ENCODE measurements around the gene FIGNL2. TPM values are rescaled to one million over a fixed set of nuclear protein-coding genes. Genes with fewer than 3 reads are reported as not detected.
A peak's percentile ranks its signal among the peaks of the same experiment; 100 is the strongest.
"Not testable (repeated sequence)": the region's sequence is repeated elsewhere in the genome, so short reads cannot be mapped to it uniquely, and the experiment has no call there.

FIGNL2 gene
- total RNA-seq, 1 experiment from 2014 or later = 0.29 TPM

GRCh38 chr12:51818086-51818485, 30.4 kb downstream of the FIGNL2 start:
- DNase-seq (ENCODE audit: low spot score) = no peak

- DNase-seq (ENCODE audit: low spot score) = no peak
Observed at GRCh38 chr12:51817027-51817953, 31.2 kb downstream of the FIGNL2 start.

GRCh38 chr12:51815571-51815970, 32.9 kb downstream of the FIGNL2 start:
- DNase-seq (ENCODE audit: low spot score) = no peak

GRCh38 chr12:51814311-51815088, 34.0 kb downstream of the FIGNL2 start:
- DNase-seq (ENCODE audit: low spot score) = no peak

- DNase-seq (ENCODE audit: low spot score) = no peak
Observed at GRCh38 chr12:51813931-51814310, 34.6 kb downstream of the FIGNL2 start.

- DNase-seq (ENCODE audit: low spot score) = no peak
Observed at GRCh38 chr12:51812871-51813270, 35.6 kb downstream of the FIGNL2 start.

- DNase-seq (ENCODE audit: low spot score) = no peak
Observed at GRCh38 chr12:51811203-51812202, 37.0 kb downstream of the FIGNL2 start.

- DNase-seq (ENCODE audit: low spot score) = no peak
Observed at GRCh38 chr12:51809193-51809592, 39.3 kb downstream of the FIGNL2 start.

- no peak for DNase-seq (ENCODE audit: low spot score)
Observed at GRCh38 chr12:51806896-51807295, 41.6 kb downstream of the FIGNL2 start.

GRCh38 chr12:51801027-51801426, 47.5 kb downstream of the FIGNL2 start:
- no peak for DNase-seq (ENCODE audit: low spot score)

- DNase-seq (ENCODE audit: low spot score) = no peak
Observed at GRCh38 chr12:51798501-51798900, 50.0 kb downstream of the FIGNL2 start.

GRCh38 chr12:51798051-51798450, 50.5 kb downstream of the FIGNL2 start:
- not testable (repeated sequence) for DNase-seq (ENCODE audit: low spot score)

- no peak for DNase-seq (ENCODE audit: low spot score)
Observed at GRCh38 chr12:51797301-51797700, 51.2 kb downstream of the FIGNL2 start.

GRCh38 chr12:51793201-51793600, 55.3 kb downstream of the FIGNL2 start:
- DNase-seq (ENCODE audit: low spot score) = no peak

- no peak for DNase-seq (ENCODE audit: low spot score)
Observed at GRCh38 chr12:51792417-51792816, 56.1 kb downstream of the FIGNL2 start.

GRCh38 chr12:51788876-51789275, 59.6 kb downstream of the FIGNL2 start:
- peak; percentile 63 for DNase-seq (ENCODE audit: low spot score)

GRCh38 chr12:51785906-51786305, 62.6 kb downstream of the FIGNL2 start:
- DNase-seq (ENCODE audit: low spot score) = no peak

GRCh38 chr12:51784688-51785087, 63.8 kb downstream of the FIGNL2 start:
- DNase-seq (ENCODE audit: low spot score) = no peak

- no peak for DNase-seq (ENCODE audit: low spot score)
Observed at GRCh38 chr12:51779876-51780275, 68.6 kb downstream of the FIGNL2 start.

GRCh38 chr12:51777973-51778372, 70.5 kb downstream of the FIGNL2 start:
- DNase-seq (ENCODE audit: low spot score) = no peak

- DNase-seq (ENCODE audit: low spot score) = no peak
Observed at GRCh38 chr12:51777457-51777856, 71.1 kb downstream of the FIGNL2 start.

GRCh38 chr12:51774933-51775332, 73.6 kb downstream of the FIGNL2 start:
- DNase-seq (ENCODE audit: low spot score) = no peak

Measured in A172 (cell line).